Progenitor cell of endocrine pancreas (in vitro differentiated cells): ENCODE data around the gene UGT1A5. TPM values are rescaled to one million over a fixed set of nuclear protein-coding genes. Genes with fewer than 3 reads are reported as not detected.

Source experiments
- DNase-seq: peaks from one replicate; pipeline ENCODE4 v3.0.0; 2021; ENCODE audit warnings: low spot score; ENCODE audit not compliant: unreplicated experiment
- H3K27ac Mint-ChIP-seq: 2 replicates; pipeline ENCODE4 v1.8.0; 2021; ENCODE audit warnings: mild to moderate bottlenecking, moderate library complexity, mixed read lengths
- H3K27me3 Mint-ChIP-seq: 2 replicates; pipeline ENCODE4 v1.8.0; 2021; ENCODE audit warnings: mixed read lengths
- H3K36me3 Mint-ChIP-seq: 2 replicates; pipeline ENCODE4 v1.8.0; 2022; ENCODE audit warnings: mixed read lengths; ENCODE audit not compliant: insufficient read depth
- H3K4me1 Mint-ChIP-seq: 2 replicates; pipeline ENCODE4 v1.8.0; 2021; ENCODE audit warnings: low read depth, mixed read lengths
- H3K4me3 Mint-ChIP-seq: 2 replicates; pipeline ENCODE4 v1.8.0; 2021; ENCODE audit warnings: low read depth, mild to moderate bottlenecking, moderate library complexity, mixed read lengths
- H3K9me3 Mint-ChIP-seq: 2 replicates; pipeline ENCODE4 v1.8.0; 2021; ENCODE audit warnings: low read depth, mixed read lengths
- CTCF ChIP-seq: fragments of 200-600 bp; sonication (generic); IDR thresholded peaks from one replicate; pipeline ENCODE4 v1.5.0; 2021; ENCODE audit warnings: antibody characterized with exemption, mild to moderate bottlenecking; ENCODE audit not compliant: unreplicated experiment
- total RNA-seq: library from RNA; stranded (reverse); gene quantifications from 2 replicates; pipeline ENCODE4 v1.2.1, GENCODE V29; 2021

Gene UGT1A5
- total RNA-seq, 1 donor from 2014 or later: not detected

GRCh38 chr2:233758849-233759248 is 46.1 kb downstream of the UGT1A5 start:
- Mint-ChIP-seq H3K36me3 (no peaks in the 10 kb centered on the region), H3K27me3 (peaks cover 3% of the 10 kb centered on the region), H3K4me3 (no peak overlapping the region), H3K9me3 (peaks cover 3% of the 10 kb centered on the region), H3K4me1 (peaks cover 6% of the 10 kb centered on the region), H3K27ac (no peak overlapping the region)
- DNase-seq: no peak
- TF ChIP-seq CTCF: no peak

GRCh38 chr2:233760043-233760442 is 47.3 kb downstream of the UGT1A5 start, which contains the start of gene UGT1A1:
Gene UGT1A1, plus strand, starts transcription at chr2:233760270. Its CDS starts 18 bp downstream, at chr2:233760288.
- Mint-ChIP-seq H3K27me3 (peaks cover 11% of the 10 kb centered on the region), H3K4me1 (peaks cover 6% of the 10 kb centered on the region), H3K36me3 (no peaks in the 10 kb centered on the region), H3K9me3 (no peaks in the 10 kb centered on the region), H3K27ac (no peak within 1 kb of the TSS), H3K4me3 (no peak within 1 kb of the TSS)
- DNase-seq: no peak
- TF ChIP-seq CTCF: no peak

DNA sequence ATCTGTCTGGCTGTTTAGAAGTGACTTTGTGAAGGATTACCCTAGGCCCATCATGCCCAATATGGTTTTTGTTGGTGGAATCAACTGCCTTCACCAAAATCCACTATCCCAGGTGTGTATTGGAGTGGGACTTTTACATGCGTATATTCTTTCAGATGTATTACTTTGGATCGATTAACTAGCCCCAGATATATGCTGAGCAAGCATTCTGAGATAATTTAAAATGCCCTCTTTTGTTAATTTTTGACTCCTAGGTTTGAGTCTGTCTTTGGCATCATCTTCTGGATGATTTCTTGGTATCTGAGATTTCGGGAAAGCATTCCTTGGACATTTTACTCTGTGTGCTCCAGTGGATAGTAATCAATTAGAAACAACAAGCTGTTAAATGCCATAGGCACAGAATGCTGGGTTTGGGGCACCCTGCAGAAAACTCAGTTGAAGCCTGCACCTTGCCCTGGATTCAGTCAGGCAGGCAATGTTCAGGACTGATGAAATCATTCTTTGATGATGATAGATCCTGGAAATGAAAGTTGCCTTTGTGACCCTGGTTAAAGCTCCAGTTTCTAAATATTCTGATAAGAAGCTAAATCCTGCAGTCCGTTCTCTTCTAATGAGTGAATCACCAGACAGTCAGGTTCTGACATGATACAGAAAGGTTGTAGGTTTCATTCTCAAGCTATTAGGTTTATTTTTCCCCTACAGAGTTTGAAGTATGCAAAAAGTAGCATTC is 48.5 kb downstream of the UGT1A5 start:
- H3K27me3 Mint-ChIP-seq: peaks cover 14% of the 10 kb centered on the region
- no peak overlapping the region for H3K4me3 Mint-ChIP-seq
- no peak for TF ChIP-seq CTCF
- peaks cover 6% of the 10 kb centered on the region for H3K4me1 Mint-ChIP-seq
- H3K9me3 Mint-ChIP-seq: no peaks in the 10 kb centered on the region
- DNase-seq: no peak
- no peaks in the 10 kb centered on the region for H3K36me3 Mint-ChIP-seq
- H3K27ac Mint-ChIP-seq: no peak overlapping the region

GRCh38 chr2:233764264-233764663 is 51.6 kb downstream of the UGT1A5 start:
- TF ChIP-seq CTCF: no peak
- Mint-ChIP-seq H3K36me3 (no peaks in the 10 kb centered on the region), H3K9me3 (no peaks in the 10 kb centered on the region), H3K4me3 (no peak overlapping the region), H3K27ac (no peak overlapping the region), H3K27me3 (peaks cover 22% of the 10 kb centered on the region), H3K4me1 (peaks cover 2% of the 10 kb centered on the region)
- DNase-seq: no peak

GRCh38 chr2:233764761-233765160 is 52.1 kb downstream of the UGT1A5 start:
- Mint-ChIP-seq H3K9me3 (no peaks in the 10 kb centered on the region), H3K27me3 (peaks cover 23% of the 10 kb centered on the region), H3K4me1 (peaks cover 2% of the 10 kb centered on the region), H3K4me3 (no peak overlapping the region), H3K36me3 (no peaks in the 10 kb centered on the region), H3K27ac (no peak overlapping the region)
- DNase-seq: no peak
- TF ChIP-seq CTCF: no peak
